Effector memory CD8-positive, alpha-beta T cell (primary cell): ENCODE data around the gene SSH2.
A peak's percentile ranks its signal among the peaks of the same experiment; 100 is the strongest.

Experiments
- ATAC-seq: fragments of 150-1000 bp; cut with Tn5 transposase; replicated peaks from 2 replicates; pipeline ENCODE4 v1.10.0; 2021; ENCODE audit warnings: mild to moderate bottlenecking, moderate library complexity
- DNase-seq, 3 experiments: peaks; one replicate each; pipeline ENCODE4 v3.0.0; 2021
- H3K27ac Mint-ChIP-seq, 2 donors: one replicate each; pipeline ENCODE4 v1.8.0; 2022; ENCODE audit warnings: mild to moderate bottlenecking in 2 of 2, mixed read lengths in 2 of 2, moderate library complexity in 2 of 2
- H3K27me3 Mint-ChIP-seq, 2 donors: one replicate each; pipeline ENCODE4 v1.8.0; 2022; ENCODE audit warnings: mixed read lengths in 2 of 2
- H3K36me3 Mint-ChIP-seq: one replicate; pipeline ENCODE4 v1.8.0; 2022; ENCODE audit warnings: mild to moderate bottlenecking, moderate library complexity, mixed read lengths; ENCODE audit not compliant: insufficient read depth
- H3K4me1 Mint-ChIP-seq, 2 donors: one replicate each; pipeline ENCODE4 v1.8.0; 2022; ENCODE audit warnings: low read depth in 2 of 2, mixed read lengths in 2 of 2
- H3K4me3 Mint-ChIP-seq, 2 donors: one replicate each; pipeline ENCODE4 v1.8.0; 2022; ENCODE audit warnings: mild to moderate bottlenecking in 2 of 2, mixed read lengths in 2 of 2, moderate library complexity in 2 of 2
- H3K9me3 Mint-ChIP-seq, 2 donors: one replicate each; pipeline ENCODE4 v1.8.0; 2022; ENCODE audit warnings: mixed read lengths in 2 of 2

The SSH2 gene

GRCh38 chr17:29648005-29648404, 282.0 kb downstream of the SSH2 start:
- DNase-seq (no peak), ATAC-seq (no peak)
- Mint-ChIP-seq H3K27me3 (no peaks in the 10 kb centered on the region), H3K36me3 (peaks cover 72% of the 10 kb centered on the region), H3K9me3 (no peaks in the 10 kb centered on the region), H3K4me1 (no peaks in the 10 kb centered on the region), H3K27ac (peak overlapping the region in 1 of 2 donors; percentile 54), H3K4me3 (no peak overlapping the region)

DNA sequence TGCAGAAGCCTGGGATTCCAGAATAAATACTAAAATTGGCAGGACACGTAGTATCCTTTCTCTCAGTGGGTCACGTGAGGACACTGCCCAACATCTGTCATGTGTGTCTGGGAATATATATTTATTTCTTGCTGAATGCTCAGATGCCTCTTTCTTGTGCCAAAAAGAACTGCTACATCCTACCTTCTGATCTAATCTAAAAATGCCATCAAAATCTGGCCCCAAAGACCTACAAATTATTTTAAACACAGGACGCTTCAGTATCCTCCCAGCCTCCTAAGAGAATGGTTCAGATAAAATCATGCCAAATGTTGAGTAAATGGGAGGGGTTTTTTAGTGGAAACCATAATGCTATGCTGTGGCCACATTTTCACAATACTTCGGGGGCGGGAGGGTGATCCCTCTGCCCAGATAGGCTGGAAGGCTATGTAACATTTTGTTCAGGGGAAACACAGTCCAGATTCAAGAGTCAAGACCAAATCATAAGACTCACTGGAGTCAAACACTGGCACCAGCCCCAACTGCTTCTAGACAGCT, 284.4 kb downstream of the SSH2 start:
- no peaks in the 10 kb centered on the region for H3K27me3 Mint-ChIP-seq
- ATAC-seq (no peak), DNase-seq (no peak)
- peaks cover 1 to 2% of the 10 kb centered on the region in 2 donors for H3K4me1 Mint-ChIP-seq
- H3K36me3 Mint-ChIP-seq = peaks cover 52% of the 10 kb centered on the region
- no peaks in the 10 kb centered on the region for H3K9me3 Mint-ChIP-seq
- H3K27ac Mint-ChIP-seq = no peak overlapping the region
- no peak overlapping the region for H3K4me3 Mint-ChIP-seq

DNA sequence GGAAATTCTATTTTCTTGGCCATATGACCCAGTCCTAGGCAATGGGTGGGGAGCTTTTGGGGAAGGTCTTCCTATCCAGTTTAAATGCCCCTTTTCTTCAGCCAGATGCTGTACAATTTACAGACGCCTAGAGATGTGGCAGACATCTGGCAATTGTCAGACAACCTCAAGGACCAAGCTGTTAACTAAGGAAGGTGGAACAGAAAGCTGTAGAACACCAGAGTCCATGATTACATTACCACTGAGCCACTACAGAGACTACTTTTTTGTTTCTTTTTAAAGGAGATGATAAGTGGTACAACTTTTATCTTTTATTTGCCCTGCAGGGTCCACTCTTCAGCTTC, 286.2 kb downstream of the SSH2 start:
- Mint-ChIP-seq H3K9me3 (no peaks in the 10 kb centered on the region), H3K36me3 (peaks cover 48% of the 10 kb centered on the region), H3K4me1 (peaks cover 1 to 11% of the 10 kb centered on the region in 2 donors), H3K4me3 (no peak overlapping the region), H3K27ac (no peak overlapping the region), H3K27me3 (no peaks in the 10 kb centered on the region)
- DNase-seq (no peak), ATAC-seq (no peak)

- no peak overlapping the region for H3K4me3 Mint-ChIP-seq
- peak overlapping the region; percentile 73 to 85 for H3K27ac Mint-ChIP-seq
- ATAC-seq (no peak), DNase-seq (no peak)
- peaks cover 40% of the 10 kb centered on the region for H3K36me3 Mint-ChIP-seq
- H3K9me3 Mint-ChIP-seq = no peaks in the 10 kb centered on the region
- H3K4me1 Mint-ChIP-seq = peaks cover 1 to 11% of the 10 kb centered on the region in 2 donors
- H3K27me3 Mint-ChIP-seq = no peaks in the 10 kb centered on the region
Measured at GRCh38 chr17:29642171-29642611, 287.8 kb downstream of the SSH2 start.

GRCh38 chr17:29640981-29641642, 288.9 kb downstream of the SSH2 start:
- peak overlapping the region; percentile 12 to 85 for H3K27ac Mint-ChIP-seq
- H3K4me1 Mint-ChIP-seq = peaks cover 3 to 11% of the 10 kb centered on the region in 2 donors
- H3K9me3 Mint-ChIP-seq = no peaks in the 10 kb centered on the region
- H3K4me3 Mint-ChIP-seq = no peak overlapping the region
- peaks cover 36% of the 10 kb centered on the region for H3K36me3 Mint-ChIP-seq
- no peaks in the 10 kb centered on the region for H3K27me3 Mint-ChIP-seq
- DNase-seq (no peak), ATAC-seq (no peak)

DNA sequence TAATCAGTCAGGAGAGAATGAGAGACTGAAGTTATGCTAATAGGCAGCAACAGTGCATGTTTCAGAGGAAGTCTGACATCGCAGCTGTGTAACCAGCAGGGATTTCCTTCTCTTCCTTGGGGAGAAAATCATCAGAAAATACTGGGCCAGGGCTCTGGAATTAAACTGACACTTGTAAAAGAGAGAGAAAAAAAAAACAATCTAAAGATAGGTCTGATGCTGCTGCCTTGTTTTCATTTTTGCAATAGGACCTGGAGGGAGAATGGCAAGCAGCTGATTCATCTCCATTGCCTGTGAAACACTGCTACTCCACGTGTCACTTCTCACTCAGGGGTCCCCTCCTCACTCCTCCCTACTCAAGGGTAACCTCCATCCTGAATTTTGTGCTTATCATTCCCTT, 289.6 kb downstream of the SSH2 start:
- no peak for DNase-seq
- H3K36me3 Mint-ChIP-seq = peaks cover 39% of the 10 kb centered on the region

GRCh38 chr17:29633886-29634285, 296.1 kb downstream of the SSH2 start:
- H3K27me3 Mint-ChIP-seq = no peaks in the 10 kb centered on the region
- peaks cover 8 to 10% of the 10 kb centered on the region in 2 donors for H3K4me1 Mint-ChIP-seq
- ATAC-seq (no peak), DNase-seq (no peak)
- no peak overlapping the region for H3K4me3 Mint-ChIP-seq
- peaks cover 70% of the 10 kb centered on the region for H3K36me3 Mint-ChIP-seq
- H3K9me3 Mint-ChIP-seq = no peaks in the 10 kb centered on the region
- H3K27ac Mint-ChIP-seq = peak overlapping the region in 1 of 2 donors; percentile 20

More for the DNA sequence above, 289.6 kb downstream of the SSH2 start:
- Mint-ChIP-seq H3K9me3 (no peaks in the 10 kb centered on the region), H3K27me3 (no peaks in the 10 kb centered on the region), H3K4me1 (peaks cover 3 to 11% of the 10 kb centered on the region in 2 donors), H3K4me3 (no peak overlapping the region), H3K27ac (peak overlapping the region in 1 of 2 donors; percentile 12)
- no peak for ATAC-seq

DNA sequence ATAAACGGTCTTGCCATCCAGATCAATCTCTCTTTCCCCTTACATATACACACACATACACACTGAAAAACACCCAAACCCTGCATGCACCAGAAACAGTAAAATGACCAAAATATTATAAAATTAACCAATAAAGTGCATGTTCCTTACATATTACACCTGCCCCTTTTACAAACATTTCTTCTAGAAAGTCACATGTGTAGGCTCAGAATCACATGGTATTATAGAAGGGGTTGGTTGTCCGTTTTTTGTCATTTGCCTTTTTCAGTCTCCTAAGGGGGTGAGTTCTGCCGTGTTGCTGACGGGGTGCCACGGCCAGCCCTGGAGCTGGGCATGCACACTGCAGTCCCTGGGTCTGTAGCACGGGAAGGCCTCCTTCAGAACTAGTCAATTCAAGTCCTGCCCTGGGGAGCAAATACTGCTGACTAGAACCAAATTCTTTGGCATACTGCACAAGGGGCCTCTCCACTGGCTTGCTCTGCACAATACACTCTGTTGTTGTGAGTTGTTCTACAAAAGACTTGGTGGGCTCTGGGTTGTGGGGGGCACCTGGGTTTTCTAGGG, 299.3 kb downstream of the SSH2 start:
- no peak overlapping the region for H3K4me3 Mint-ChIP-seq
- H3K27ac Mint-ChIP-seq = peak overlapping the region; percentile 36 to 65
- DNase-seq = no peak
- H3K27me3 Mint-ChIP-seq = no peaks in the 10 kb centered on the region
- H3K9me3 Mint-ChIP-seq = no peaks in the 10 kb centered on the region
- peaks cover 13 to 19% of the 10 kb centered on the region in 2 donors for H3K4me1 Mint-ChIP-seq
- H3K36me3 Mint-ChIP-seq = peaks cover 57% of the 10 kb centered on the region
- ATAC-seq = no peak

DNA sequence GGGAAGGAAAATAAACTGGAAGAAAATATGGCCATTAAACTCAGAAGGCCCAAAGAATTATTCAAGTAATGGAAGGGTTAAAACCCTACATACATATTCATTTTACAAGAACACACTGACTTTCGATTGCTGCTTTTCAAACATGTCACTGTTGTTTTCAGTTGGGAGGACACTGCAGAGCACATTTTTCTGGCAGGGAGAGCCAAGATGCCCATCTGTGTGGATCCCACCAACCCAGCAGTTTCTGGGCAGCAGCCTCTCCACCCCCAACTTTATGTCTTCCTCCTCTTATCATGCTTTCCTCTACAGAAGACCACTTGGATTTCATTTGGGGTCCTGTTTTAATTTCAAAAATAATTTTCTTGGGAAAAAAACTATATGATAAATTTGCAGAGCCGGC, 300.2 kb downstream of the SSH2 start:
- ATAC-seq (no peak), DNase-seq (no peak)
- no peaks in the 10 kb centered on the region for H3K9me3 Mint-ChIP-seq
- no peak overlapping the region for H3K4me3 Mint-ChIP-seq
- peak overlapping the region; percentile 26 to 65 for H3K27ac Mint-ChIP-seq
- H3K4me1 Mint-ChIP-seq = peaks cover 13 to 20% of the 10 kb centered on the region in 2 donors
- peaks cover 49% of the 10 kb centered on the region for H3K36me3 Mint-ChIP-seq
- no peaks in the 10 kb centered on the region for H3K27me3 Mint-ChIP-seq

GRCh38 chr17:29628644-29629043, 301.4 kb downstream of the SSH2 start:
- DNase-seq (no peak), ATAC-seq (no peak)
- H3K36me3 Mint-ChIP-seq = peaks cover 39% of the 10 kb centered on the region
- peaks cover 13 to 16% of the 10 kb centered on the region in 2 donors for H3K4me1 Mint-ChIP-seq
- no peaks in the 10 kb centered on the region for H3K9me3 Mint-ChIP-seq
- H3K4me3 Mint-ChIP-seq = no peak overlapping the region
- no peaks in the 10 kb centered on the region for H3K27me3 Mint-ChIP-seq
- peak overlapping the region; percentile 31 to 65 for H3K27ac Mint-ChIP-seq

DNA sequence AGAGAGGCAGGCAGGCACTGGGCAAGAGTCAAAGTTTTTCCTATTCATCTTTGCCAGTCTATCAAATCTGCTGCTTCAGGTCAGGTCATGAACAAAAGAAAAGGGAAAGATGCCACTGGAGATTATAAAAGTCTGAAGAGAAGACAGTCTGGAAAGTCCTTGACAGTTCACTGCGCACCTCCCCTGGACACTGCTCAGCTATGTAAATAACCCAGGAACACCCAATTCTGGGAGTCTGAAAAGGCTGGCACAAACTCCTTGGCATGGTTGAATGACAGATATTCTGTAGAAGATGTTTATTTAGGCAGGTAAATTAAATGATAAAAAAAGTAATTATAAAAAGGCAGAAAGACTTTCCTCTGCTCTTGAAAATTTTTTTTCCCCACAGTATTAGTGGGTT, 302.1 kb downstream of the SSH2 start:
- no peak overlapping the region for H3K4me3 Mint-ChIP-seq
- ATAC-seq = no peak
- no peaks in the 10 kb centered on the region for H3K9me3 Mint-ChIP-seq
- H3K4me1 Mint-ChIP-seq = peaks cover 16 to 21% of the 10 kb centered on the region in 2 donors
- H3K36me3 Mint-ChIP-seq = peaks cover 40% of the 10 kb centered on the region
- no peaks in the 10 kb centered on the region for H3K27me3 Mint-ChIP-seq
- DNase-seq = no peak
- peak overlapping the region; percentile 31 to 42 for H3K27ac Mint-ChIP-seq

DNA sequence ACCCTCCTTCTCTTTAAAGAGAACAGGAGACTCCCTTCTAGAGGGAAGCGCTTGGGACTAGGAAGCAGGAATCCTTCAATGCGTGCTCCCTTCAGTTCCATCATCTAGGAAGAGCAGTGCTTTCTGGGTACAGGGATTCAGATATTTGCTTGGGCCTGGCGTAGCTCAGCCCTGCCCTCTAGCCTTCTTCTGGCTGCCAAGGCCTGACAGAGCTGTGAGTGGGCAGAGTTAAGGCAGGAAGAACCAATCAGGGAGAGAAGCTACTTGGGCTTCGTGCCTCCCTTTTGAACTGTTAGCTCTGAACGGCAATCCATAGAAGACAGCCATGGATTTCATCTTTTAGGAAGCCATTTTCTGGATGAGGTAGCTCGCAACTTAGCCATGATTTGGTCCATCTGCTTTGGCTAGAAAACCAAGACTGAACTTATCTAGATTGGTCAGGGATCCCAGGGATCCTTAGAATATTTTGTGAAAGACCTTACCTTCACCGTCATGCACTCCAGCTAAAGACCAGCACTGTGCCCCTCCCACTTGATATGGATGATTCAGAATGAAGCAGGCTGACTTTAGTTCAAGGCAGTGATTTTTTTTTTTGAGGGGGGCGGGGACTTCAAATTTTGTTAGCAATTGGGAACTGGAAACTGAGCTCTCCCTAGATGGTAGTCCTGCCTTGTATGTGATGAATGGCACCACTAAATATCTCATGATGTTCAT, 304.8 kb downstream of the SSH2 start:
- H3K36me3 Mint-ChIP-seq = peaks cover 20% of the 10 kb centered on the region
- H3K4me3 Mint-ChIP-seq = no peak overlapping the region
- no peaks in the 10 kb centered on the region for H3K27me3 Mint-ChIP-seq
- peaks cover 22 to 24% of the 10 kb centered on the region in 2 donors for H3K4me1 Mint-ChIP-seq
- ATAC-seq (no peak), DNase-seq (no peak)
- no peaks in the 10 kb centered on the region for H3K9me3 Mint-ChIP-seq
- peak overlapping the region in 1 of 2 donors; percentile 59 for H3K27ac Mint-ChIP-seq

DNA sequence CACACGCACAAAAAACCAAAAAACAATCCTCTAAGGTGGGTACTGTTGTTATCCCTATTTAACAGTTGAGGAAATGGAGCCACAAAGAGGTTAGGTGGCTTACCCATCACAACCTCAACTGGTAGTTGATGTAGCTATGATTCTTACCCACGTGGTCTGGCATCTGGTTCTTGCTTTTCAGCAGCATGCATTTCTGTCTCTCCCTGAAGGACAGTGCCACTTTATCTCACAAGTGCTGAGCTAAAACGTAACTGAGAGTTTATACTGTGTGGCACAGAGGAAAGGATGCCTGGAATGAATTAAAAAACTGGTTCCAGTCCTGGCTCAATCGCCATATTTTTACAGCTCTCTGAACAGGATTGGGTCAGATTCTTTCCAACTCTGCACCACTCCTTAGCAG, 305.4 kb downstream of the SSH2 start:
- DNase-seq (no peak), ATAC-seq (no peak)
- Mint-ChIP-seq H3K4me1 (peaks cover 22 to 24% of the 10 kb centered on the region in 2 donors), H3K9me3 (no peaks in the 10 kb centered on the region), H3K36me3 (peaks cover 16% of the 10 kb centered on the region), H3K4me3 (no peak overlapping the region), H3K27ac (no peak overlapping the region), H3K27me3 (no peaks in the 10 kb centered on the region)
